HCT116 (cell line): ENCODE results near the gene WDR93. TPM values are rescaled to one million over a fixed set of nuclear protein-coding genes. Genes with fewer than 3 reads are reported as not detected.

Source experiments
- ATAC-seq: fragments of 200-7000 bp; cut with Tn5 transposase; 2 replicates; pipeline ENCODE4 v1.9.1; 2020; ENCODE audit warnings: mild to moderate bottlenecking, moderate library complexity
- BruUV-seq: library from RNA; stranded (reverse); fragments of 400-500 nt; replicated peaks from 2 replicates; lab custom pipeline; 2021; lab: Mats Ljungman, UMichigan
- CTCF ChIA-PET: fragments of 300-600 bp; sonication (Branson Sonifier 250); formaldehyde crosslinking; loops from one replicate; lab custom pipeline; 2021; ENCODE audit warnings: antibody characterized with exemption; lab: Charles Lee
- POLR2A ChIA-PET: fragments of 300-600, 350-600 bp; sonication (Branson Sonifier 250); formaldehyde crosslinking; loops from one replicate; lab custom pipeline; 2021; ENCODE audit warnings: antibody characterized with exemption; lab: Charles Lee
- RAD21 ChIA-PET, 2 experiments: fragments of 300-600 bp; sonication (Branson Sonifier 250); formaldehyde crosslinking; loops; one replicate each; lab custom pipeline; 2023; ENCODE audit warnings: low total read pairs in 2 of 2; ENCODE audit not compliant: uncharacterized antibody in 2 of 2, unreplicated experiment in 2 of 2, low non-redundant PET in 1 of 2; lab: Charles Lee
- DNase-seq: peaks from one replicate; pipeline ENCODE4 v3.0.0-alpha.2; 2010; ENCODE audit warnings: low read depth, low spot score
- H2AFZ ChIP-seq: fragments of 200-600 bp; shearing (Covaris generic), sonication (generic); 2 replicates; pipeline ENCODE4 v1.6.1; 2017; ENCODE audit warnings: low read depth, mixed run types, mixed read lengths, antibody characterized with exemption, low read length; ENCODE audit not compliant: poor library complexity, severe bottlenecking
- H3K27ac ChIP-seq: 2 replicates; pipeline ENCODE4 v1.5.1; 2012; ENCODE audit warnings: low read depth, low read length
- H3K27me3 ChIP-seq: fragments of 200-600 bp; sonication (generic); 2 replicates; pipeline ENCODE4 v1.6.1; 2016; ENCODE audit warnings: mixed run types, low read length, mixed read lengths; ENCODE audit not compliant: insufficient read depth
- H3K36me3 ChIP-seq, 2 experiments: fragments of 200-500 bp in 1 of 2; fragments of 200-600 bp in 1 of 2; sonication (Bioruptor generic) in 1 of 2; sonication (generic) in 1 of 2; 2 replicates each; pipeline versions ENCODE4 v1.5.1 to v1.6.1; 2014 to 2016; ENCODE audit warnings: low read length in 2 of 2, inconsistent platforms in 1 of 2, mixed read lengths in 1 of 2, mixed run types in 1 of 2; ENCODE audit not compliant: insufficient read depth in 2 of 2, control insufficient read depth in 1 of 2
- H3K4me1 ChIP-seq, 2 experiments: fragments of 200-600 bp in 1 of 2; sonication (generic) in 1 of 2; 2 replicates each; pipeline versions ENCODE4 v1.5.1 to v1.6.1; 2012 to 2017; ENCODE audit warnings: low read length in 2 of 2, inconsistent platforms in 1 of 2, mild to moderate bottlenecking in 1 of 2, mixed read lengths in 1 of 2, mixed run types in 1 of 2, moderate library complexity in 1 of 2; ENCODE audit not compliant: insufficient read depth in 2 of 2, control insufficient read depth in 1 of 2
- H3K4me2 ChIP-seq: fragments of 200-600 bp; sonication (generic); 2 replicates; pipeline ENCODE4 v1.6.1; 2017; ENCODE audit warnings: mixed run types, low read length, mixed read lengths
- H3K4me3 ChIP-seq, 2 experiments: fragments of 200-600 bp in 1 of 2; sonication (generic) in 1 of 2; replicated peaks in 1 of 2; 2 replicates each; pipeline ENCODE4 v1.5.1; 2011 to 2016; ENCODE audit warnings: low read length in 2 of 2, control low read depth in 1 of 2, low read depth in 1 of 2, mild to moderate bottlenecking in 1 of 2, mixed read lengths in 1 of 2, mixed run types in 1 of 2
- H3K79me2 ChIP-seq: fragments of 200-600 bp; sonication (generic); 2 replicates; pipeline ENCODE4 v1.6.1; 2017; ENCODE audit warnings: mild to moderate bottlenecking, mixed run types, low read length, moderate library complexity, mixed read lengths; ENCODE audit not compliant: insufficient read depth
- H3K9ac ChIP-seq: fragments of 200-600 bp; sonication (generic); 2 replicates; pipeline ENCODE4 v1.6.1; 2016; ENCODE audit warnings: low read length, mixed read lengths
- H3K9me2 ChIP-seq: fragments of 200-600 bp; sonication (generic), shearing (Covaris generic); 2 replicates; pipeline ENCODE4 v1.6.1; 2017; ENCODE audit warnings: mixed run types, mild to moderate bottlenecking, moderate library complexity; ENCODE audit not compliant: insufficient read depth
- H3K9me3 ChIP-seq, 2 experiments: fragments of 200-500 bp in 1 of 2; fragments of 200-600 bp in 1 of 2; sonication (Bioruptor generic) in 1 of 2; sonication (generic) in 1 of 2; 2 replicates each; pipeline ENCODE4 v1.6.1; 2014 to 2017; ENCODE audit warnings: low read length in 2 of 2, mixed read lengths in 2 of 2, inconsistent platforms in 1 of 2, low read depth in 1 of 2, mild to moderate bottlenecking in 1 of 2, mixed run types in 1 of 2, moderate library complexity in 1 of 2; ENCODE audit not compliant: control insufficient read depth in 1 of 2, insufficient read depth in 1 of 2
- H4K20me1 ChIP-seq: fragments of 200-600 bp; sonication (generic), shearing (Covaris generic); 2 replicates; pipeline ENCODE4 v1.6.1; 2017; ENCODE audit warnings: mixed run types, mild to moderate bottlenecking, moderate library complexity; ENCODE audit not compliant: insufficient read depth
- ATF3 ChIP-seq: IDR thresholded peaks from 2 replicates; pipeline ENCODE4 v1.6.1; 2012
- CBX3 ChIP-seq: IDR thresholded peaks from 2 replicates; pipeline ENCODE4 v1.6.1; 2012; ENCODE audit warnings: low read depth
- CEBPB ChIP-seq: IDR thresholded peaks from 2 replicates; pipeline ENCODE4 v1.6.1; 2012; ENCODE audit warnings: low read depth
- EGR1 ChIP-seq: IDR thresholded peaks from 2 replicates; pipeline ENCODE4 v1.6.1; 2012; ENCODE audit warnings: low read depth
- EZH2 ChIP-seq: fragments of 200-600 bp; sonication (generic); IDR thresholded peaks from 2 replicates; pipeline ENCODE4 v1.6.1; 2017; ENCODE audit warnings: antibody characterized with exemption, mixed run types
- FOSL1 ChIP-seq: IDR thresholded peaks from 2 replicates; pipeline ENCODE4 v1.6.1; 2012; ENCODE audit warnings: low read depth
- JUND ChIP-seq: IDR thresholded peaks from 2 replicates; pipeline ENCODE4 v1.6.1; 2012
- POLR2A ChIP-seq: IDR thresholded peaks from 2 replicates; pipeline ENCODE4 v1.7.0; 2011; ENCODE audit warnings: borderline replicate concordance; ENCODE audit not compliant: insufficient read depth, insufficient read length; ENCODE audit errors: extremely low read depth
- RAD21 ChIP-seq: IDR thresholded peaks from 2 replicates; pipeline ENCODE4 v1.6.1; 2012; ENCODE audit warnings: low read depth, mild to moderate bottlenecking
- REST ChIP-seq: IDR thresholded peaks from 2 replicates; pipeline ENCODE4 v1.6.1; 2012; ENCODE audit warnings: low read depth
- YY1 ChIP-seq: IDR thresholded peaks from 2 replicates; pipeline ENCODE4 v1.6.1; 2011; ENCODE audit warnings: low read length, low read depth, moderate library complexity, mild to moderate bottlenecking; ENCODE audit not compliant: insufficient replicate concordance; ENCODE audit errors: extremely low read depth
- ZFX ChIP-seq: fragments of 450-650 bp; IDR thresholded peaks from 2 replicates; pipeline ENCODE4 v1.6.1; 2017
- intact Hi-C: fragments of 100-400 bp; cut with micrococcal nuclease; formaldehyde crosslinking; loops from 2 replicates; pipeline ENCODE4 v1.10.0; 2022
- total RNA-seq: library from RNA; stranded (reverse); gene quantifications from one replicate; pipeline ENCODE4 v1.2.1, GENCODE V29; 2021; ENCODE audit not compliant: unreplicated experiment
- TF ChIP-seq, protein P1 (sequence below), 3 experiments: fragments of 200-600 bp in 1 of 3; sonication (generic) in 1 of 3; IDR thresholded peaks in 2 of 3; conservative IDR thresholded peaks in 1 of 3; 2 replicates each; pipeline ENCODE4 v1.5.1; 2012 to 2017; ENCODE audit warnings: low read depth in 2 of 3, low read length in 2 of 3, antibody characterized with exemption in 1 of 3, borderline replicate concordance in 1 of 3, control low read depth in 1 of 3, mild to moderate bottlenecking in 1 of 3, mixed read lengths in 1 of 3, mixed run types in 1 of 3, moderate library complexity in 1 of 3; ENCODE audit not compliant: insufficient read depth in 1 of 3

Gene WDR93
- total RNA-seq, 1 experiment from 2014 or later, result 0.42 TPM

- RAD21 ChIA-PET, result no interaction called here
- H3K36me3 ChIP-seq, result no peaks in the 10 kb centered on the region
- H3K27ac ChIP-seq, result no peak overlapping the region
- CTCF ChIA-PET, result no interaction called here
- TF ChIP-seq EGR1, result no peak
- no peak for TF ChIP-seq ATF3
- TF ChIP-seq POLR2A, result no peak
- no peak for TF ChIP-seq REST
- no peak for TF ChIP-seq EZH2
- TF ChIP-seq JUND, result no peak
- ATAC-seq, result no peak
- H4K20me1 ChIP-seq, result no peaks in the 10 kb centered on the region
- no peaks in the 10 kb centered on the region for H3K9me2 ChIP-seq
- POLR2A ChIA-PET, result no interaction called here
- no peak overlapping the region for H3K4me2 ChIP-seq
- H3K4me1 ChIP-seq, result peaks cover 0 to 5% of the 10 kb centered on the region in 2 experiments; a peak in 1 of 4 replicates
- no peaks in the 10 kb centered on the region for H3K9me3 ChIP-seq
- DNase-seq, result no peak
- H3K9ac ChIP-seq, result no peak overlapping the region
- no TSS peak for BruUV-seq
- no peaks in the 10 kb centered on the region for H3K27me3 ChIP-seq
- H3K4me3 ChIP-seq, result no peak overlapping the region
- intact Hi-C loops, result no loop called here
- H2AFZ ChIP-seq, result no peak overlapping the region
- no peaks in the 10 kb centered on the region for H3K79me2 ChIP-seq
Measured at GRCh38 chr15:89666858-89667705, 23.5 kb upstream of the WDR93 start.

DNA sequence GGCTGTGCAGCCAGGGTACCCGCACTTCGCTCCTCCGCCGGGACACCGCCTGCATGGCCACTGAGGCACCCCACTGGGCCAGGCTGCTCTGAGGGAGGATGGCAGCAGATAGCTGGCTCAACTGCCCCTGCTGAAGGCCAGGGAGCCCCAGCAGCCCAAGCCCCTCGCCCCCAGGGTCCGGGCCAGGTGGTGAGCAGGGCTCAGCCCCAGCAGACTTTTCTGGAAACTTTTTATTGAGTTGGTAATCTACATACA lies 23.0 kb upstream of the WDR93 start:
- Histone ChIP-seq H3K27ac (no peak overlapping the region), H3K9me3 (no peaks in the 10 kb centered on the region), H3K9me2 (no peaks in the 10 kb centered on the region), H3K36me3 (no peaks in the 10 kb centered on the region), H3K27me3 (no peaks in the 10 kb centered on the region), H2AFZ (no peak overlapping the region), H3K4me2 (no peak overlapping the region), H3K4me1 (peaks cover 0 to 5% of the 10 kb centered on the region in 2 experiments; a peak in 1 of 4 replicates), H4K20me1 (no peaks in the 10 kb centered on the region), H3K4me3 (no peak overlapping the region), H3K9ac (no peak overlapping the region), H3K79me2 (no peaks in the 10 kb centered on the region)
- ATAC-seq (no peak), DNase-seq (no peak)
- intact Hi-C loops, result no loop called here
- no TSS peak for BruUV-seq
- ChIA-PET RAD21 (no interaction called here), POLR2A (no interaction called here), CTCF (no interaction called here)
- no peak for TF ChIP-seq JUND
- no peak for TF ChIP-seq YY1
- no peak for TF ChIP-seq EGR1
- TF ChIP-seq CEBPB, result no peak
- TF ChIP-seq CBX3, result no peak
- TF ChIP-seq ATF3, result no peak
- no peak for TF ChIP-seq ZFX
- no peak for TF ChIP-seq RAD21
- TF ChIP-seq FOSL1, result no peak
- TF ChIP-seq, protein P1, sequence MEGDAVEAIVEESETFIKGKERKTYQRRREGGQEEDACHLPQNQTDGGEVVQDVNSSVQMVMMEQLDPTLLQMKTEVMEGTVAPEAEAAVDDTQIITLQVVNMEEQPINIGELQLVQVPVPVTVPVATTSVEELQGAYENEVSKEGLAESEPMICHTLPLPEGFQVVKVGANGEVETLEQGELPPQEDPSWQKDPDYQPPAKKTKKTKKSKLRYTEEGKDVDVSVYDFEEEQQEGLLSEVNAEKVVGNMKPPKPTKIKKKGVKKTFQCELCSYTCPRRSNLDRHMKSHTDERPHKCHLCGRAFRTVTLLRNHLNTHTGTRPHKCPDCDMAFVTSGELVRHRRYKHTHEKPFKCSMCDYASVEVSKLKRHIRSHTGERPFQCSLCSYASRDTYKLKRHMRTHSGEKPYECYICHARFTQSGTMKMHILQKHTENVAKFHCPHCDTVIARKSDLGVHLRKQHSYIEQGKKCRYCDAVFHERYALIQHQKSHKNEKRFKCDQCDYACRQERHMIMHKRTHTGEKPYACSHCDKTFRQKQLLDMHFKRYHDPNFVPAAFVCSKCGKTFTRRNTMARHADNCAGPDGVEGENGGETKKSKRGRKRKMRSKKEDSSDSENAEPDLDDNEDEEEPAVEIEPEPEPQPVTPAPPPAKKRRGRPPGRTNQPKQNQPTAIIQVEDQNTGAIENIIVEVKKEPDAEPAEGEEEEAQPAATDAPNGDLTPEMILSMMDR (IDR thresholded peaks at IDR 0.05 in 2 of 3, conservative IDR thresholded peaks at IDR 0.05 in 1 of 3; ENCODE audit: borderline replicate concordance in 1 of 3, insufficient read depth in 1 of 3, low read depth in 2 of 3, low read length in 2 of 3), result no peak
- no peak for TF ChIP-seq EZH2
- TF ChIP-seq POLR2A, result no peak
